GM23338 (cell line): Measurements from ENCODE around the gene COL4A1.

Experiments
- CREB1 ChIP-seq: fragments of 250-450 bp; sonication (Bioruptor Pico); IDR thresholded peaks from 2 replicates; pipeline ENCODE4 v1.5.0; 2020; ENCODE audit warnings: low read depth, mild to moderate bottlenecking, moderate library complexity
- CTCF ChIP-seq, 2 experiments: fragments of 200-600 bp in 1 of 2; sonication (generic) in 1 of 2; conservative IDR thresholded peaks; 2 replicates each; pipeline versions ENCODE4 v1.5.1 to v1.6.1; 2016 to 2017; ENCODE audit warnings: antibody characterized with exemption in 2 of 2, low read depth in 2 of 2, mild to moderate bottlenecking in 2 of 2, moderate library complexity in 1 of 2
- ETS1 ChIP-seq: IDR thresholded peaks from 2 replicates; pipeline ENCODE4 v1.6.1; 2016; ENCODE audit warnings: antibody characterized with exemption
- EZH2 ChIP-seq: fragments of 200-600 bp; sonication (generic); IDR thresholded peaks from one replicate; pipeline ENCODE4 v1.8.0; 2017; ENCODE audit warnings: antibody characterized with exemption, mild to moderate bottlenecking, low read depth; ENCODE audit not compliant: unreplicated experiment
- EZH2phosphoT487 ChIP-seq: fragments of 200-600 bp; sonication (generic); IDR thresholded peaks from one replicate; pipeline ENCODE4 v1.8.1; 2018; ENCODE audit warnings: antibody characterized with exemption; ENCODE audit not compliant: unreplicated experiment
- JUNB ChIP-seq: IDR thresholded peaks from one replicate; pipeline ENCODE4 v1.6.1; 2016; ENCODE audit warnings: antibody characterized with exemption; ENCODE audit not compliant: unreplicated experiment
- NANOG ChIP-seq: IDR thresholded peaks from 2 replicates; pipeline ENCODE4 v1.6.1; 2016; ENCODE audit warnings: antibody characterized with exemption, borderline replicate concordance
- POLR2AphosphoS5 ChIP-seq: IDR thresholded peaks from 2 replicates; pipeline ENCODE4 v1.6.1; 2016; ENCODE audit warnings: antibody characterized with exemption, low read depth
- REST ChIP-seq: IDR thresholded peaks from one replicate; pipeline ENCODE4 v1.6.1; 2018; ENCODE audit warnings: antibody characterized with exemption; ENCODE audit not compliant: unreplicated experiment
- STAT1 ChIP-seq: IDR thresholded peaks from one replicate; pipeline ENCODE4 v1.6.1; 2016; ENCODE audit warnings: antibody characterized with exemption; ENCODE audit not compliant: unreplicated experiment
- ZNF114 ChIP-seq: fragments of 250-450 bp; sonication (Bioruptor Pico); IDR thresholded peaks from 2 replicates; pipeline ENCODE4 v1.5.0; 2020; ENCODE audit warnings: mild to moderate bottlenecking, moderate library complexity
- ZNF331 ChIP-seq: fragments of 250-450 bp; sonication (Bioruptor Pico); IDR thresholded peaks from 2 replicates; pipeline ENCODE4 v1.5.0; 2020; ENCODE audit warnings: low read depth, mild to moderate bottlenecking, moderate library complexity
- ZNF462 ChIP-seq: fragments of 250-450 bp; sonication (Bioruptor Pico); IDR thresholded peaks from 2 replicates; pipeline ENCODE4 v1.5.0; 2020; ENCODE audit warnings: mild to moderate bottlenecking, moderate library complexity

GRCh38 chr13:110237875-110238817, 68.8 kb downstream of the COL4A1 start:
- TF ChIP-seq CTCF (conservative IDR thresholded peaks at IDR 0.05; ENCODE audit: low read depth in 2 of 2) (no peak), POLR2AphosphoS5 (no peak), ZNF114 (no peak), REST (no peak), EZH2 (no peak), ETS1 (no peak), ZNF331 (CRISPR knock-in tag) (no peak), EZH2phosphoT487 (no peak), STAT1 (no peak), CREB1 (CRISPR knock-in tag) (no peak), JUNB (no peak), NANOG (no peak), ZNF462 (CRISPR knock-in tag) (no peak)
